ENCODE data around the gene SCD5.

- TF ChIP-seq CTCF (IDR thresholded peaks at IDR 0.05) (no peak), POLR2A (IDR thresholded peaks at IDR 0.05) (no peak)
These were observed 80.2 kb downstream of the SCD5 start for GRCh38 chr4:82718162-82718940.
